ENCODE data around the gene C4orf33. TPM values are rescaled to one million over a fixed set of nuclear protein-coding genes. Genes with fewer than 3 reads are reported as not detected.
A peak's percentile ranks its signal among the peaks of the same experiment; 100 is the strongest.

Gene C4orf33
- total RNA-seq, 1 experiment from 2014 or later = 6.2 TPM

DNA sequence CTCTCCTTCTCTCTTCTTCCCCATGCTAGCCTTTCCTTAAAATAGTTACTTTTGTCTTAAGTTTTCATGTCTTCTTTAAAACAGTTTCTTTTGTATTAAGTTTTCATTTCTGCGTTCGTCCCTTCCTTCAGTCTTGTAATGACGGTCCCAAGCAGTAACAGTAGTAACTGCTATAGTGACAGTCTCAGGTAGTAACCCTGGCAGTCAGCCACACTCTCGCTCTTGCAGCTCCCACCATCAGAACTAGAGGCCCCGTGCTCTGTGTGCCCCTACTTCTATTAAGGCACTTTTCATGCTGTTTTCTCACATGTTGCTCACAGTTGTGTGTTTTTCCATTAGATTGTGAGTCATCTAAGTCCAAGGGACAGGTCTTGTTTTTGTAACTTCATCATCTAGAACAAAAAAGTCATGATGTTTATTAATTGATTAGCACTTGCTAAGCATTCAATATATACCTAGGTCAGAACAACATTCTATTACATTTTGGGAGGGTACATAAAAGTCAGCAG, 49.3 kb downstream of the C4orf33 start:
- Mint-ChIP-seq H3K9me3 (ENCODE audit: unreplicated experiment) (no peaks in the 10 kb centered on the region), H3K36me3 (ENCODE audit: insufficient read depth, unreplicated experiment) (no peaks in the 10 kb centered on the region), H3K27me3 (ENCODE audit: insufficient read depth, unreplicated experiment) (peaks cover 13% of the 10 kb centered on the region), H3K4me1 (ENCODE audit: low read depth, unreplicated experiment) (no peaks in the 10 kb centered on the region), H3K4me3 (ENCODE audit: unreplicated experiment) (no peak overlapping the region), H3K27ac (ENCODE audit: unreplicated experiment) (no peak overlapping the region)
- no peak for DNase-seq
- CTCF ChIA-PET = interaction anchor here (0.6 kb wide), 1 partner anchor 13 kb away, joined by 3 read pairs; no protein-coding TSS in a partner anchor
- no TSS peak for BruUV-seq (replicated peaks)
- H3K36me3 ChIP-seq (ENCODE audit: control insufficient read depth, insufficient read depth, low read length) = no peaks in the 10 kb centered on the region
- no peaks in the 10 kb centered on the region for H3K4me1 ChIP-seq
- POLR2A ChIA-PET = no interaction called here
- intact Hi-C loops (cut with micrococcal nuclease; ENCODE audit: unreplicated experiment) = no loop called here
- H3K4me3 ChIP-seq (ENCODE audit: low read depth, low read length) = no peak overlapping the region
- H3K9me3 ChIP-seq = no peaks in the 10 kb centered on the region
- H3K27me3 ChIP-seq (replicated peaks; ENCODE audit: control insufficient read depth, insufficient read depth, low read length) = no peaks in the 10 kb centered on the region; the same call in 1 of the 2 replicates
- TF ChIP-seq, protein P1, sequence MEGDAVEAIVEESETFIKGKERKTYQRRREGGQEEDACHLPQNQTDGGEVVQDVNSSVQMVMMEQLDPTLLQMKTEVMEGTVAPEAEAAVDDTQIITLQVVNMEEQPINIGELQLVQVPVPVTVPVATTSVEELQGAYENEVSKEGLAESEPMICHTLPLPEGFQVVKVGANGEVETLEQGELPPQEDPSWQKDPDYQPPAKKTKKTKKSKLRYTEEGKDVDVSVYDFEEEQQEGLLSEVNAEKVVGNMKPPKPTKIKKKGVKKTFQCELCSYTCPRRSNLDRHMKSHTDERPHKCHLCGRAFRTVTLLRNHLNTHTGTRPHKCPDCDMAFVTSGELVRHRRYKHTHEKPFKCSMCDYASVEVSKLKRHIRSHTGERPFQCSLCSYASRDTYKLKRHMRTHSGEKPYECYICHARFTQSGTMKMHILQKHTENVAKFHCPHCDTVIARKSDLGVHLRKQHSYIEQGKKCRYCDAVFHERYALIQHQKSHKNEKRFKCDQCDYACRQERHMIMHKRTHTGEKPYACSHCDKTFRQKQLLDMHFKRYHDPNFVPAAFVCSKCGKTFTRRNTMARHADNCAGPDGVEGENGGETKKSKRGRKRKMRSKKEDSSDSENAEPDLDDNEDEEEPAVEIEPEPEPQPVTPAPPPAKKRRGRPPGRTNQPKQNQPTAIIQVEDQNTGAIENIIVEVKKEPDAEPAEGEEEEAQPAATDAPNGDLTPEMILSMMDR (IDR thresholded peaks at IDR 0.05; ENCODE audit: insufficient read depth in 1 of 2, low read depth in 1 of 2, low read length in 1 of 2, severe bottlenecking in 1 of 2, unreplicated experiment in 1 of 2) = no peak

DNA sequence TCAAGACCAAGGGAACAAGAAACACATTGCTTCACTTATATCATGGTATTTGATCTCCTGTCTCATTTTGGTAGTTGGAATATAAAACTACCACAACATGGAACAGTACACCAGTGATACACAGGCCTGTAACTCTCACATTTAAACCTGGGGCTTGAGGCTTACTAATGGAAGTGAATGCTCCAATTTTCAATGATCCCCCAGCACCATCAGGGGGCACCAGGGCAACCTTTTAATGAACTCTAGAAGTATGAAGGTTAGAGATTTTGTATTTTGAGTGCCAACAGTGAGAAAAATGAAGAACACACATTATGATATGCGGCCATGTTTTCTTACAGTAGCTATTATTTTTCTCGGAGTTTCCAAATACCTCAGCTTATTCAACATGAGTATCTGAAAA, 50.7 kb downstream of the C4orf33 start:
- H3K27ac Mint-ChIP-seq (ENCODE audit: unreplicated experiment) = no peak overlapping the region
- peaks cover 13% of the 10 kb centered on the region for H3K27me3 Mint-ChIP-seq (ENCODE audit: insufficient read depth, unreplicated experiment)
- no peaks in the 10 kb centered on the region for H3K36me3 Mint-ChIP-seq (ENCODE audit: insufficient read depth, unreplicated experiment)
- ChIA-PET CTCF (no interaction called here), POLR2A (no interaction called here)
- no TSS peak for BruUV-seq (replicated peaks)
- TF ChIP-seq, protein P1 (IDR thresholded peaks at IDR 0.05; ENCODE audit: insufficient read depth in 1 of 2, low read depth in 1 of 2, low read length in 1 of 2, severe bottlenecking in 1 of 2, unreplicated experiment in 1 of 2) = peak in 1 of 2 experiments; percentile 11
- no peaks in the 10 kb centered on the region for H3K9me3 Mint-ChIP-seq (ENCODE audit: unreplicated experiment)
- intact Hi-C loops (cut with micrococcal nuclease; ENCODE audit: unreplicated experiment) = no loop called here
- Histone ChIP-seq H3K4me3 (ENCODE audit: low read depth, low read length) (no peak overlapping the region), H3K27me3 (replicated peaks; ENCODE audit: control insufficient read depth, insufficient read depth, low read length) (no peaks in the 10 kb centered on the region; the same call in 1 of the 2 replicates), H3K36me3 (ENCODE audit: control insufficient read depth, insufficient read depth, low read length) (no peaks in the 10 kb centered on the region), H3K4me1 (no peaks in the 10 kb centered on the region), H3K9me3 (no peaks in the 10 kb centered on the region)
- no peak for DNase-seq
- no peak overlapping the region for H3K4me3 Mint-ChIP-seq (ENCODE audit: unreplicated experiment)
- no peaks in the 10 kb centered on the region for H3K4me1 Mint-ChIP-seq (ENCODE audit: low read depth, unreplicated experiment)

- no peaks in the 10 kb centered on the region for H3K9me3 Mint-ChIP-seq (ENCODE audit: unreplicated experiment)
- BruUV-seq (replicated peaks) = no TSS peak
- ChIA-PET POLR2A (no interaction called here), CTCF (no interaction called here)
- no peak for DNase-seq
- TF ChIP-seq, protein P1 (IDR thresholded peaks at IDR 0.05; ENCODE audit: insufficient read depth in 1 of 2, low read depth in 1 of 2, low read length in 1 of 2, severe bottlenecking in 1 of 2, unreplicated experiment in 1 of 2) = no peak
- no peaks in the 10 kb centered on the region for H3K4me1 ChIP-seq
- H3K27me3 Mint-ChIP-seq (ENCODE audit: insufficient read depth, unreplicated experiment) = peaks cover 13% of the 10 kb centered on the region
- intact Hi-C loops (cut with micrococcal nuclease; ENCODE audit: unreplicated experiment) = no loop called here
- no peaks in the 10 kb centered on the region for H3K36me3 Mint-ChIP-seq (ENCODE audit: insufficient read depth, unreplicated experiment)
- H3K27ac Mint-ChIP-seq (ENCODE audit: unreplicated experiment) = no peak overlapping the region
- no peaks in the 10 kb centered on the region for H3K36me3 ChIP-seq (ENCODE audit: control insufficient read depth, insufficient read depth, low read length)
- H3K4me3 Mint-ChIP-seq (ENCODE audit: unreplicated experiment) = no peak overlapping the region
- H3K27me3 ChIP-seq (replicated peaks; ENCODE audit: control insufficient read depth, insufficient read depth, low read length) = no peaks in the 10 kb centered on the region; the same call in 1 of the 2 replicates
- H3K4me3 ChIP-seq (ENCODE audit: low read depth, low read length) = no peak overlapping the region
- no peaks in the 10 kb centered on the region for H3K9me3 ChIP-seq
- H3K4me1 Mint-ChIP-seq (ENCODE audit: low read depth, unreplicated experiment) = no peaks in the 10 kb centered on the region
Measured at GRCh38 chr4:129148892-129149291, 52.9 kb downstream of the C4orf33 start.

Measured in Caco-2 (cell line).